Psoas muscle (tissue), 8 donors: ENCODE data around the gene ANO1. TPM values are rescaled to one million over a fixed set of nuclear protein-coding genes. Genes with fewer than 3 reads are reported as not detected.
"Not testable (repeated sequence)": the region's sequence is repeated elsewhere in the genome, so short reads cannot be mapped to it uniquely, and the experiment has no call there.

Experiments used
- ATAC-seq, 4 donors: fragments of 200-7000 bp; cut with Tn5 transposase; one replicate each; pipeline ENCODE4 v1.9.1; 2020; ENCODE audit warnings: moderate library complexity in 3 of 4, mild to moderate bottlenecking in 2 of 4
- DNase-seq, 2 donors: peaks; one replicate each; pipeline ENCODE4 v3.0.0-alpha.2; 2020
- H3K27ac ChIP-seq: fragments of 200-600 bp; one replicate; pipeline ENCODE4 v1.8.0; 2022
- H3K27me3 ChIP-seq, 3 donors: fragments of 200-600 bp in 1 of 3; one replicate each; pipeline versions ENCODE4 v1.6.1 to v1.8.0; 2013 to 2022; ENCODE audit warnings: low read length in 2 of 3, mild to moderate bottlenecking in 2 of 3, moderate library complexity in 1 of 3; ENCODE audit not compliant: insufficient read depth in 3 of 3
- H3K36me3 ChIP-seq, 2 donors: fragments of 200-600 bp in 1 of 2; one replicate each; pipeline versions ENCODE4 v1.6.1 to v1.8.0; 2013 to 2022; ENCODE audit warnings: low read depth in 1 of 2, mild to moderate bottlenecking in 1 of 2, moderate library complexity in 1 of 2; ENCODE audit not compliant: insufficient read depth in 1 of 2
- H3K4me1 ChIP-seq: fragments of 200-600 bp; one replicate; pipeline ENCODE4 v1.8.0; 2022
- H3K4me3 ChIP-seq: fragments of 200-600 bp; one replicate; pipeline ENCODE4 v1.8.0; 2022; ENCODE audit warnings: mild to moderate bottlenecking
- H3K9me3 ChIP-seq: fragments of 200-600 bp; one replicate; pipeline ENCODE4 v1.8.0; 2022
- WGBS, 3 donors: extraction: QIAGEN DNeasy Blood & Tissue Kit; methylation state at CpG; one replicate each; pipeline versions ENCODE4 v1.1.6 to v1.1.7; 2013; 5-methylcytosine and 5-hydroxymethylcytosine counted together
- intact Hi-C, 2 donors: fragments of 100-400 bp; cut with DNase I; formaldehyde crosslinking; loops; one replicate each; pipeline versions ENCODE4 v1.11.0 to v1.14.2; 2022
- polyA plus RNA-seq, 3 donors: library from polyadenylated mRNA; stranded (reverse); fragments of 200-250 nt; gene quantifications; one replicate each; pipeline ENCODE4 v1.2.3, GENCODE V29; 2013
- total RNA-seq, 4 donors: library from RNA; stranded (reverse); fragmentation: NEBNext Ultra II Directional in 2 of 4; extraction: Animal tissue kit (Norgen Biotek cat#: 25700) in 2 of 4; gene quantifications; one replicate each; pipeline versions ENCODE4 v1.2.1 to v1.2.4, GENCODE V29; 2021 to 2023
- TF ChIP-seq, protein P1 (sequence below): fragments of 200-600 bp; IDR thresholded peaks from one replicate; pipeline ENCODE4 v1.8.0; 2022; ENCODE audit warnings: antibody characterized with exemption
- donor health status: healthy with polysubstance abuse.
- donor health status: DM: no; HTN: no; CAD: no; lungs with moderate emphysema.
- donor health status: Bipolar disorder and iron deficiency.
- donor health status: healthy.
- donor health status: DM: yes; HTN: yes; CAD: no.
- donor health status: DM: no; HTN: no; CAD: no.
- donor health status: DM: no; HTN: no; CAD: no.
- donor health status: DM: yes; HTN: yes; CAD: no.

Gene ANO1
- total and polyA plus RNA-seq, 7 donors = 2.2 to 11.3 (median 8.7) TPM

DNA sequence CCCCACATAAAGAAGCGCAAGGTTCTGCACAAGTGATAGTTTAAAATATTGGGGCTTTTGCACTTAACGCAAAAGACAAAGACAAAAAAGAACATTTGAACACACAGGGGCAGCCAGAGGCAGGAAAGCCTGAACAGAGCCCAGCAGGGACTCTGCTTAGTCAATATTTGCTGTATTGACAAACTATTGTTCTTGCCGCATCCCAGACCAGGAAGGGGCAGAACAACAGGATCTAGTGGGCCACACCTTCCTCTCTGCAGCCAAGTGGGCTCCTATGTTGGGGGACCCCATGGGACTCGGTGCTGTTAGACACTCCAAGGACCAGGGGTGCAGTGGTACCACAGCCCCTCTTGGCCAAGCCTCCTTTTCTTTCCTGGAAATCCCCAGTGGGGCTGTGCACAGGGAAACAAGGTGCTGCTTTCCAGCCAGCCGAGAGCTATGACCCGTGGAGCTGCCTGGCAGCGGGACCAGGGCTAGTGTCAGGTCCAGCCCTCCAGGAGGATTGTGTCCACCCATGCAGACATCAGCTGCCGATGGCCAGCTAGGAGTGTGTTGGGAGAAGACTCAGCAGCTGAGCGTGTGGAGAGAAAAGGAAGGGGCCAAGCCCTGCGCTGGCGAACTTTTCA lies 43.3 kb upstream of the ANO1 start:
- peaks cover 5% of the 10 kb centered on the region for H3K9me3 ChIP-seq
- intact Hi-C loops = no loop called here
- ATAC-seq (no peak), DNase-seq (no peak)
- TF ChIP-seq, protein P1, sequence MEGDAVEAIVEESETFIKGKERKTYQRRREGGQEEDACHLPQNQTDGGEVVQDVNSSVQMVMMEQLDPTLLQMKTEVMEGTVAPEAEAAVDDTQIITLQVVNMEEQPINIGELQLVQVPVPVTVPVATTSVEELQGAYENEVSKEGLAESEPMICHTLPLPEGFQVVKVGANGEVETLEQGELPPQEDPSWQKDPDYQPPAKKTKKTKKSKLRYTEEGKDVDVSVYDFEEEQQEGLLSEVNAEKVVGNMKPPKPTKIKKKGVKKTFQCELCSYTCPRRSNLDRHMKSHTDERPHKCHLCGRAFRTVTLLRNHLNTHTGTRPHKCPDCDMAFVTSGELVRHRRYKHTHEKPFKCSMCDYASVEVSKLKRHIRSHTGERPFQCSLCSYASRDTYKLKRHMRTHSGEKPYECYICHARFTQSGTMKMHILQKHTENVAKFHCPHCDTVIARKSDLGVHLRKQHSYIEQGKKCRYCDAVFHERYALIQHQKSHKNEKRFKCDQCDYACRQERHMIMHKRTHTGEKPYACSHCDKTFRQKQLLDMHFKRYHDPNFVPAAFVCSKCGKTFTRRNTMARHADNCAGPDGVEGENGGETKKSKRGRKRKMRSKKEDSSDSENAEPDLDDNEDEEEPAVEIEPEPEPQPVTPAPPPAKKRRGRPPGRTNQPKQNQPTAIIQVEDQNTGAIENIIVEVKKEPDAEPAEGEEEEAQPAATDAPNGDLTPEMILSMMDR = no peak
- no peak overlapping the region for H3K27ac ChIP-seq
- H3K36me3 ChIP-seq = no peaks in the 10 kb centered on the region
- WGBS, 3 donors = 65 to 77% (median 70%) methylated on average over 11 of the region's 11 CpGs
- H3K27me3 ChIP-seq = peaks cover 0 to 14% (median 5%) of the 10 kb centered on the region in 3 donors
- H3K4me1 ChIP-seq = no peaks in the 10 kb centered on the region
- no peak overlapping the region for H3K4me3 ChIP-seq

DNA sequence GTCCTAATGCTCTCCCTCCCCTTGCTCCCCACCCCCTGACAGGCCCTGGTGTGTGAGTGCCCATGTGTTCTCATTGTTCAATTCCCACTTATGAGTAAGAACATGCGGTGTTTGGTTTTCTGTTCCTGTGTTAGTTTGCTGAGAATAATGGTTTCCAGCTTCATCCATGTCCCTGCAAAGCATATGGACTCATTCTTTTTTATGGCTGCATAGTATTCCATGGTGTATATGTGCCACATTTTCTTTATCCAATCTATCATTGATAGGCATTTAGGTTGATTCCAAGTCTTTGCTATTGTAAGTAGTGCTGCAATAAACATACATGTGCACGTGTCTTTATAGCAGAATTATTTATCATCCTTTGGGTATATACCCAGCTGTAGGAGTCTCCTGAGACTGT lies 42.5 kb upstream of the ANO1 start:
- H3K27ac ChIP-seq, H3K36me3 ChIP-seq, H3K9me3 ChIP-seq, H3K4me3 ChIP-seq, H3K4me1 ChIP-seq, DNase-seq, ATAC-seq, intact Hi-C loops: not testable (repeated sequence)
- H3K27me3 ChIP-seq = peaks cover 0 to 14% (median 5%) of the 10 kb centered on the region in 3 donors
- WGBS, 3 donors = 84 to 87% (median 84%) methylated on average over 2 of the region's 2 CpGs

DNA sequence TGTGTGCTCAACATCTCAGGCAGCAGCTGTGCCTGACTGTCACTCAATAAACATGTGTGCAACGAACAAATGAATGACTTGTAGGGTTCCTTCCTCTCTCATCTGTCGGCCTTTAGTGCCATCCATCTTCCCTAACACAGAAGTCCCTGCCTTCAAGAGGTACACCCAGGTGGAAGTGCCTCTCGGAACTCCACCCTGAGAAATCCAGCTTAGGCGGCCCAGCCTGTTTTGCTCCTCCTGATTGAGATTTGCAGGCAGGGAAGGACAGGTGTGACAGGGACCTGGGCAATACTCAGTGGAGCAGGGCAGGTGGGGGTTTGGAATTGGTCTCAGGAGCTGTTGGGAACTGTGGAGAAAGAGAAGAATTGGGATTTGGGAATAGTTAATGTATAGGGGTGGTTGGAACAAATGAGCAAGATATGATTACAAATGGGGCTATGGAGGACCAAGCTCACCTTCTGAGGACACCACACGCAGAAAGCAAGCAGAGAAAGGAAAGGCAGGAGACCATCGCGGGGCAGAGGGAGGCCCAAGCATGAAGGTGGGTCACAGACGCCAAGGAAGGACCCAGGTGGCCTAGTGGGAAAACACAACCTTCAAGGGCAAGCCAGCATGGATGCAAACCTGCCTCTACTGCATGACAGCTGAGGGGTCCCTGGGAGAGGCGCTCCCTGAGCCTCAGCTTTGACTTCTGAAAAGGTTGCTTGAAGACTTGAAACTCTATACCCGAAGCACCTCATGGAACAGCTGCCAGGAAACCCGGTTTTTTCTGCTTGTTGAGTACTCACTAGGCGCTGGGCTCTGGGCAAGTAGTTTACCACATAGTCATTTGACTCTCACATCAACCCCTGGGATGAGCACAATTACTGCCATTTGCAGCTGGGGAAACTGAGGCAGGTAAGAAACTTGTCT lies 40.9 kb upstream of the ANO1 start:
- 73 to 80% (median 77%) methylated on average over 12 of the region's 12 CpGs for WGBS, 3 donors
- intact Hi-C loops = no loop called here
- ATAC-seq (no peak), DNase-seq (no peak)
- Histone ChIP-seq H3K27me3 (peaks cover 0 to 14% (median 5%) of the 10 kb centered on the region in 3 donors), H3K4me3 (no peak overlapping the region), H3K9me3 (peaks cover 5% of the 10 kb centered on the region), H3K36me3 (no peaks in the 10 kb centered on the region), H3K27ac (no peak overlapping the region), H3K4me1 (no peaks in the 10 kb centered on the region)
- TF ChIP-seq, protein P1 = no peak

DNA sequence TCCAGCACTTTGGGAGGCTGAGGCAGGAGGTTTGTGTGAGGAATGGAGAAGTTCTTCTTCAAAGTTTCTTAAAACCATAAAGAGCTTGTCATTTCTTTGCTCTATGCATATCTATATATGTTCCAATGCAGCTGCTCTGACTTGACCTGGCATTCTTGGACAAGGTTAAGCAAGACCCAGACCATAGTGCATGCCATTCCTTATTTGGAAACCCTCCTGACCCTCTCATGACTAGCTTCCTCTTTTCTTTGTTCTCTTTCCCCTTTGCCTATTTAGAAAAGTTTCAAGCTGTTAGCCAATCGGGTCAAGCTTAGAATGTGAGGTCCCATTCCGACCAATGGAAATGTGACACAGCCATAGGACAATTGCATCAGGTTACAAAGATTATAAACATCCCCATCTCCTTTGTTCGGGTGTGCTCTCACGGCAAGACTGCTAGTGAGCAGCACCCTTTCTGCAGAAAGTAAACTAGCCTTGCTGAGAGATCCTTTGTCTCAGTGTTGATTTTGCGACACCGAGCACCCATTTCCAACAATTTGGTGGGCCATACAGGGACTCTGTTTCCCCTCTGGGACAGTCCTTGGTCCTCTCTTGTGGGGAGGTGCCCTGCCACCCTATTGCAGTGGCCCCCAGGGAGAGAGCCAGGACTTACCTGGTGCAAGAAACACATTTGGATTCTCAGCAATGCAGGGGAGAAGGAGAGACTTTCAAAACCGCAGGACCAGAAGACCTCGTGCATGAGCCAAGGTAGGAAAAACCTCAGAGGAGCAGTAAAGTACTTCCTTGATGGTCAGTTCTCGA lies 39.9 kb upstream of the ANO1 start:
- Histone ChIP-seq H3K4me3 (no peak overlapping the region), H3K9me3 (peaks cover 9% of the 10 kb centered on the region), H3K27me3 (peaks cover 0 to 14% (median 5%) of the 10 kb centered on the region in 3 donors), H3K4me1 (no peaks in the 10 kb centered on the region), H3K27ac (no peak overlapping the region), H3K36me3 (no peaks in the 10 kb centered on the region)
- DNase-seq = no peak
- TF ChIP-seq, protein P1 = no peak
- no peak for ATAC-seq
- WGBS, 3 donors = 81 to 85% (median 82%) methylated on average over 9 of the region's 9 CpGs
- intact Hi-C loops = no loop called here
